ENCODE results near the gene OR51L1.
"Not testable (repeated sequence)": the region's sequence is repeated elsewhere in the genome, so short reads cannot be mapped to it uniquely, and the experiment has no call there.

The OR51L1 gene

GRCh38 chr11:4994551-4994950 is at the start of gene OR51L1:
OR51L1 (plus strand) TSS chr11:4994851; CDS start chr11:4998983, 4,132 bp downstream.
- no peak for DNase-seq

GRCh38 chr11:4947505-4947904 is 47.1 kb upstream of the OR51L1 start, which contains the start of gene OR51A4:
OR51A4 (minus strand) TSS chr11:4947605; CDS start chr11:4947100, 505 bp downstream.
- DNase-seq: no peak

GRCh38 chr11:4955613-4956012 is 39.0 kb upstream of the OR51L1 start, which contains the start of gene OR51A2:
OR51A2 (minus strand) TSS chr11:4955713; CDS start chr11:4955713, 0 bp downstream.
- DNase-seq: not testable (repeated sequence)

- DNase-seq: no peak
Observed at GRCh38 chr11:4957396-4957795, 37.3 kb upstream of the OR51L1 start.

- DNase-seq: no peak
Observed at GRCh38 chr11:4960877-4961276, 33.8 kb upstream of the OR51L1 start.

GRCh38 chr11:4962816-4963215 is 31.8 kb upstream of the OR51L1 start:
- DNase-seq: no peak

GRCh38 chr11:4975436-4975835 is 19.2 kb upstream of the OR51L1 start:
- no peak for DNase-seq

- DNase-seq: no peak
Observed at GRCh38 chr11:4979036-4979435, 15.6 kb upstream of the OR51L1 start.

GRCh38 chr11:4982678-4983077 is 12.0 kb upstream of the OR51L1 start:
- no peak for DNase-seq

GRCh38 chr11:4983841-4984240 is 10.8 kb upstream of the OR51L1 start:
- no peak for DNase-seq

- no peak for DNase-seq
Observed at GRCh38 chr11:4991060-4991459, 3.6 kb upstream of the OR51L1 start.

GRCh38 chr11:5004424-5005274 is 10.0 kb downstream of the OR51L1 start:
- DNase-seq: no peak

GRCh38 chr11:5007561-5007960 is 12.9 kb downstream of the OR51L1 start:
- DNase-seq: no peak

GRCh38 chr11:5011254-5011653 is 16.6 kb downstream of the OR51L1 start:
- DNase-seq: no peak

- no peak for DNase-seq
Observed at GRCh38 chr11:5013012-5013411, 18.4 kb downstream of the OR51L1 start.

- no peak for DNase-seq
Observed at GRCh38 chr11:5021996-5022395, 27.3 kb downstream of the OR51L1 start.

GRCh38 chr11:5036669-5037068 is 42.0 kb downstream of the OR51L1 start:
- no peak for DNase-seq

- DNase-seq: no peak
Observed at GRCh38 chr11:5037926-5038325, 43.3 kb downstream of the OR51L1 start.

GRCh38 chr11:5038341-5038740 is 43.7 kb downstream of the OR51L1 start:
- no peak for DNase-seq

GRCh38 chr11:5040876-5041275 is 46.2 kb downstream of the OR51L1 start:
- DNase-seq: no peak

GRCh38 chr11:5042091-5042490 is 47.4 kb downstream of the OR51L1 start:
- DNase-seq: no peak

- DNase-seq: no peak
Observed at GRCh38 chr11:5043380-5043779, 48.7 kb downstream of the OR51L1 start.

GRCh38 chr11:5046226-5046625 is 51.6 kb downstream of the OR51L1 start, which contains the start of gene OR52J3:
OR52J3 (plus strand) TSS chr11:5046526; CDS start chr11:5046526, 0 bp downstream.
- DNase-seq: no peak

GRCh38 chr11:5046754-5047330 is 52.2 kb downstream of the OR51L1 start:
- DNase-seq: no peak
